Thymus (tissue), 11 donors: ENCODE data around the gene VPS13A. TPM values are rescaled to one million over a fixed set of nuclear protein-coding genes. Genes with fewer than 3 reads are reported as not detected.

Experiments
- DNase-seq, 9 donors: peaks; one replicate each; pipeline ENCODE4 v3.0.0-alpha.2; 2013; ENCODE audit warnings: low spot score in 9 of 9, low read depth in 6 of 9, missing footprints in 1 of 9
- H3K27ac ChIP-seq, 2 donors: one replicate each; pipeline ENCODE4 v1.5.1; 2013; ENCODE audit warnings: control low read depth in 1 of 2, low read depth in 1 of 2, low read length in 1 of 2, mild to moderate bottlenecking in 1 of 2, moderate library complexity in 1 of 2
- H3K27me3 ChIP-seq, 2 donors: one replicate each; pipeline ENCODE4 v1.5.1; 2013; ENCODE audit warnings: low read length in 1 of 2; ENCODE audit not compliant: control insufficient read depth in 2 of 2, insufficient read depth in 1 of 2
- H3K36me3 ChIP-seq, 2 donors: one replicate each; pipeline ENCODE4 v1.5.1; 2013; ENCODE audit warnings: low read length in 1 of 2, mild to moderate bottlenecking in 1 of 2, moderate library complexity in 1 of 2; ENCODE audit not compliant: control insufficient read depth in 2 of 2, insufficient read depth in 2 of 2
- H3K4me1 ChIP-seq, 2 donors: one replicate each; pipeline ENCODE4 v1.5.1; 2013; ENCODE audit warnings: low read length in 2 of 2; ENCODE audit not compliant: control insufficient read depth in 2 of 2, insufficient read depth in 2 of 2
- H3K4me3 ChIP-seq, 2 donors: one replicate each; pipeline ENCODE4 v1.5.1; 2013; ENCODE audit warnings: low read length in 2 of 2, control low read depth in 1 of 2, mild to moderate bottlenecking in 1 of 2
- H3K9me3 ChIP-seq, 2 donors: one replicate each; pipeline ENCODE4 v1.5.1; 2013; ENCODE audit warnings: low read length in 1 of 2, mild to moderate bottlenecking in 1 of 2; ENCODE audit not compliant: control insufficient read depth in 2 of 2, insufficient read depth in 1 of 2
- WGBS: extraction: QIAGEN DNeasy Blood & Tissue Kit; methylation state at CpG from one replicate; pipeline ENCODE4 v1.1.7; 2013; 5-methylcytosine and 5-hydroxymethylcytosine counted together
- polyA plus RNA-seq: library from polyadenylated mRNA; stranded (reverse); fragments of 200-250 nt; gene quantifications from one replicate; pipeline ENCODE4 v1.2.3, GENCODE V29; 2013
- total RNA-seq: library from RNA; stranded (reverse); fragments of 120-200 nt; gene quantifications from one replicate; pipeline ENCODE4 v1.2.4, GENCODE V29; 2013
- donor health status: healthy.

Gene VPS13A
- total and polyA plus RNA-seq, 2 donors, result 21.1 to 22.8 TPM

GRCh38 chr9:77449240-77450084 is 272.1 kb downstream of the VPS13A start:
- Histone ChIP-seq H3K27ac (no peak overlapping the region), H3K9me3 (peaks cover 0 to 2% of the 10 kb centered on the region in 2 donors), H3K27me3 (no peaks in the 10 kb centered on the region), H3K4me1 (no peaks in the 10 kb centered on the region), H3K4me3 (no peak overlapping the region), H3K36me3 (no peaks in the 10 kb centered on the region)
- WGBS, result 94% methylated on average over 12 of the region's 12 CpGs
- DNase-seq, result no peak

- 99% methylated on average over 4 of the region's 4 CpGs for WGBS
- Histone ChIP-seq H3K9me3 (peaks cover 0 to 2% of the 10 kb centered on the region in 2 donors), H3K4me1 (no peaks in the 10 kb centered on the region), H3K27ac (no peak overlapping the region), H3K4me3 (no peak overlapping the region), H3K27me3 (no peaks in the 10 kb centered on the region), H3K36me3 (no peaks in the 10 kb centered on the region)
- DNase-seq, result no peak
Measured at GRCh38 chr9:77450085-77450475, 272.7 kb downstream of the VPS13A start.

GRCh38 chr9:77451507-77451906 is 274.2 kb downstream of the VPS13A start:
- Histone ChIP-seq H3K9me3 (peaks cover 0 to 2% of the 10 kb centered on the region in 2 donors), H3K4me3 (no peak overlapping the region), H3K27me3 (no peaks in the 10 kb centered on the region), H3K36me3 (no peaks in the 10 kb centered on the region), H3K27ac (no peak overlapping the region), H3K4me1 (no peaks in the 10 kb centered on the region)
- WGBS, result 96% methylated on average over 4 of the region's 4 CpGs
- DNase-seq, result no peak

GRCh38 chr9:77453825-77454647 is 276.7 kb downstream of the VPS13A start:
- H3K27me3 ChIP-seq, result no peaks in the 10 kb centered on the region
- peaks cover 0 to 5% of the 10 kb centered on the region in 2 donors for H3K9me3 ChIP-seq
- H3K4me1 ChIP-seq, result no peaks in the 10 kb centered on the region
- WGBS, result 42% methylated on average over 14 of the region's 14 CpGs
- H3K36me3 ChIP-seq, result no peaks in the 10 kb centered on the region
- H3K27ac ChIP-seq, result no peak overlapping the region
- DNase-seq, result peak in 1 of 9 donors; percentile 22
- peak overlapping the region in 1 of 2 donors; percentile 0 for H3K4me3 ChIP-seq

- 97% methylated on average over 3 of the region's 3 CpGs for WGBS
- DNase-seq, result no peak
- H3K9me3 ChIP-seq, result peaks cover 0 to 5% of the 10 kb centered on the region in 2 donors
- no peaks in the 10 kb centered on the region for H3K36me3 ChIP-seq
- no peaks in the 10 kb centered on the region for H3K4me1 ChIP-seq
- H3K27me3 ChIP-seq, result no peaks in the 10 kb centered on the region
- H3K4me3 ChIP-seq, result no peak overlapping the region
- no peak overlapping the region for H3K27ac ChIP-seq
Measured at GRCh38 chr9:77454663-77455062, 277.3 kb downstream of the VPS13A start.

GRCh38 chr9:77455312-77455927 is 278.1 kb downstream of the VPS13A start:
- Histone ChIP-seq H3K27ac (no peak overlapping the region), H3K27me3 (no peaks in the 10 kb centered on the region), H3K4me3 (no peak overlapping the region), H3K36me3 (no peaks in the 10 kb centered on the region), H3K4me1 (no peaks in the 10 kb centered on the region), H3K9me3 (peaks cover 0 to 3% of the 10 kb centered on the region in 2 donors)
- WGBS, result 82% methylated on average over 8 of the region's 8 CpGs
- DNase-seq, result peak in 2 of 9 donors; percentile 15 to 47

- WGBS, result 29% methylated on average over 10 of the region's 10 CpGs
- peak; percentile 49 to 91 (median 80) for DNase-seq
- H3K36me3 ChIP-seq, result no peaks in the 10 kb centered on the region
- no peak overlapping the region for H3K4me3 ChIP-seq
- no peaks in the 10 kb centered on the region for H3K4me1 ChIP-seq
- no peak overlapping the region for H3K27ac ChIP-seq
- H3K27me3 ChIP-seq, result no peaks in the 10 kb centered on the region
- H3K9me3 ChIP-seq, result peaks cover 0 to 3% of the 10 kb centered on the region in 2 donors
Measured at GRCh38 chr9:77456829-77457437, 279.6 kb downstream of the VPS13A start.

- DNase-seq, result peak; percentile 32 to 88 (median 62)
- Histone ChIP-seq H3K4me3 (no peak overlapping the region), H3K4me1 (no peaks in the 10 kb centered on the region), H3K36me3 (no peaks in the 10 kb centered on the region), H3K27me3 (no peaks in the 10 kb centered on the region), H3K27ac (no peak overlapping the region), H3K9me3 (peaks cover 0 to 3% of the 10 kb centered on the region in 2 donors)
- 58% methylated on average over 15 of the region's 15 CpGs for WGBS
Measured at GRCh38 chr9:77457916-77458592, 280.7 kb downstream of the VPS13A start.
